Measurements from ENCODE around the gene KANK4. TPM values are rescaled to one million over a fixed set of nuclear protein-coding genes. Genes with fewer than 3 reads are reported as not detected.

Gene KANK4
- total and polyA plus RNA-seq, 12 donors: 0.12 to 1.1 (median 0.26) TPM; not detected in 2

DNA sequence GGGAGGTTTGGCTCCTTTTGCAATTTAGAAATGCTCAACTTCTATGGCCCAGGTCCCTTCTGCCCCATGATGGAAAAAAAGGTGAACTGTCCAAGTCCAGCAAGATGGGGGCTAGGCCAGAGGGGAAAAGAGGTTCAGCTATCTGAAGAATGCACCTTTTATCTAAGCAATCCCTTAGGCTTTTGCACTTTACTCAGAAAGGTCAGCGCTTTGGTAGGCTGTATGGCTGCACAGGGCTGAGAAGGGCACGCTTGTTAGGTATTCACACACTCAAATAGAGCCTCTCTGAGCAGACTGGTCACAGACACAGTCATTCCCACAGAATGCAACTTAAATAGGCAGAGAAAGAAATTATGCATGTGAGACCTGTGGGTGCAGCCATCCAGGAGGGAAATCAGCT lies 31.0 kb downstream of the KANK4 start:
- DNase-seq: no peak
- WGBS, 4 donors: 89 to 100% (median 94%) methylated on average over 2 of the region's 2 CpGs
- Histone ChIP-seq H3K27me3 (no peaks in the 10 kb centered on the region), H3K36me3 (replicated peaks in 1 of 2) (no peaks in the 10 kb centered on the region), H3K9me3 (replicated peaks in 1 of 3) (no peaks in the 10 kb centered on the region), H3K27ac (no peak overlapping the region), H3K4me1 (replicated peaks in 1 of 2) (no peaks in the 10 kb centered on the region), H3K4me3 (no peak overlapping the region)
- intact Hi-C loops (cut with DNase I): no loop called here
- no peak for TF ChIP-seq POLR2A (IDR thresholded peaks at IDR 0.05)
- TF ChIP-seq, protein P1, sequence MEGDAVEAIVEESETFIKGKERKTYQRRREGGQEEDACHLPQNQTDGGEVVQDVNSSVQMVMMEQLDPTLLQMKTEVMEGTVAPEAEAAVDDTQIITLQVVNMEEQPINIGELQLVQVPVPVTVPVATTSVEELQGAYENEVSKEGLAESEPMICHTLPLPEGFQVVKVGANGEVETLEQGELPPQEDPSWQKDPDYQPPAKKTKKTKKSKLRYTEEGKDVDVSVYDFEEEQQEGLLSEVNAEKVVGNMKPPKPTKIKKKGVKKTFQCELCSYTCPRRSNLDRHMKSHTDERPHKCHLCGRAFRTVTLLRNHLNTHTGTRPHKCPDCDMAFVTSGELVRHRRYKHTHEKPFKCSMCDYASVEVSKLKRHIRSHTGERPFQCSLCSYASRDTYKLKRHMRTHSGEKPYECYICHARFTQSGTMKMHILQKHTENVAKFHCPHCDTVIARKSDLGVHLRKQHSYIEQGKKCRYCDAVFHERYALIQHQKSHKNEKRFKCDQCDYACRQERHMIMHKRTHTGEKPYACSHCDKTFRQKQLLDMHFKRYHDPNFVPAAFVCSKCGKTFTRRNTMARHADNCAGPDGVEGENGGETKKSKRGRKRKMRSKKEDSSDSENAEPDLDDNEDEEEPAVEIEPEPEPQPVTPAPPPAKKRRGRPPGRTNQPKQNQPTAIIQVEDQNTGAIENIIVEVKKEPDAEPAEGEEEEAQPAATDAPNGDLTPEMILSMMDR (IDR thresholded peaks at IDR 0.05): no peak

DNA sequence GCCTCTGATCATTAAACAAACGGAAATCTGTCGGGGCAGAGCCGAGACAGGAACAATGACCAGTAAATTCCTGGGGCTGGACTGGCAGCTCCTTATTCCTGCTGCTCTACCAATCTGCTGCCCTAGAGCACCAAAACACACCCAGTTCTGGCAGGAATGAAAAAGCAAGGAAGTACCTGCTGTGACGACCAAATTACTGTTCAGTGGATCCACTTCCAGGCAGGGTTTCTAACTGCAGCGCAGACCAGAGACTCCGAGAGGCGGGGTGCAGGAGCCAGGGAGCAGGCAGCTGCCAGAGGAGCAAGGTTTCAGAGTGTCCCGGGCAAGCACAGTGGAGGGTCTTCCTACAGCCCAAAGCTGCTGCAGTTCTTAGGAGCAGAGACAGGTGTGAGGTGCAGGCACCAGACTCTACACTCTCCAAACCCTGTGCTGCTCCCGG lies 32.4 kb downstream of the KANK4 start:
- no peak overlapping the region for H3K4me3 ChIP-seq
- WGBS, 4 donors: 23 to 45% (median 29%) methylated on average over 5 to 9 of the region's 9 CpGs

DNA sequence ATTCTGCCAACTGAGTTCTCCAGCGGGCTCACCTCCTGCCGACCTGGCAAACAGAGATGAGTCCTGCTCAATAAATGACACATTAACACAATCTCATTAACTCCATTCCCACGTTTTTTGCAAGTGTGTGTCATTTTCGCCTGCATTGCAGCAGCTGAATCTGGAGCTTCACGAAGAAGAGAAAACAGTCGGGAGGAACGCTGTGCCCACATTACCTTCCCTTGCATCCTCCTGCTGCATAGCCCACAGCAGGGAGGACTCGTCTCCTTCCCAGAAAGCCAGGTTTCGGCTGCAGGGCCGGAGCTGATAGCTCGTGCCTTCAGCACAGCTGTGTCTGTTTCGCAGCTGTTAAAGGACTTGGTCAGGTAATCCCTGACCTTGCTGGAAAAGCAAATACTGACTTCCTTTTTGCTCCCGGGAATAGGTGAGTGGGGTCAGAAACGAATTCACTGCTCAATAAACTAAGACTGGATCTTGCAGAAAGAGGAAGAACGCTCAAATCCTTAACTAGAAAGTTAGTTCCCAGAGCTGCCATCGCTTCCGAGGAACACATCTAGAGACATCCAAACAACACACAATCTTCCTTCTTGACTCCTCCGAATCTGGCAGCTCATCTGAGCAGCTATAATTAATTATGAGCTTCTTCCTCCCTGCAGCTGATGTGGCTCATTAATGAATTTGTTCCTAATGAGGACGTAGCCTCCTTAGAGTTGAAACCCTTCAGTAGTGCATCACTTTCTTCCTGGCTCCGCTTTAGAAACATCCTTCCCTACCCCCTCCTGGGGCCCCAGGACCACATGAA lies 33.0 kb downstream of the KANK4 start:
- intact Hi-C loops (cut with DNase I): no loop called here
- Histone ChIP-seq H3K9me3 (replicated peaks in 1 of 3) (no peaks in the 10 kb centered on the region), H3K4me1 (replicated peaks in 1 of 2) (no peaks in the 10 kb centered on the region), H3K27ac (no peak overlapping the region), H3K27me3 (no peaks in the 10 kb centered on the region), H3K4me3 (no peak overlapping the region), H3K36me3 (replicated peaks in 1 of 2) (no peaks in the 10 kb centered on the region)
- 25 to 42% (median 35%) methylated on average over 20 of the region's 20 CpGs for WGBS, 4 donors
- TF ChIP-seq, protein P1 (IDR thresholded peaks at IDR 0.05): no peak
- TF ChIP-seq POLR2A (IDR thresholded peaks at IDR 0.05): no peak
- no peak for DNase-seq

More for the DNA sequence above, 32.4 kb downstream of the KANK4 start:
- Histone ChIP-seq H3K27me3 (no peaks in the 10 kb centered on the region), H3K4me1 (replicated peaks in 1 of 2) (no peaks in the 10 kb centered on the region), H3K36me3 (replicated peaks in 1 of 2) (no peaks in the 10 kb centered on the region), H3K27ac (no peak overlapping the region), H3K9me3 (replicated peaks in 1 of 3) (no peaks in the 10 kb centered on the region)
- no peak for DNase-seq
- intact Hi-C loops (cut with DNase I): no loop called here
- TF ChIP-seq POLR2A (IDR thresholded peaks at IDR 0.05): no peak
- TF ChIP-seq, protein P1 (IDR thresholded peaks at IDR 0.05): no peak

DNA sequence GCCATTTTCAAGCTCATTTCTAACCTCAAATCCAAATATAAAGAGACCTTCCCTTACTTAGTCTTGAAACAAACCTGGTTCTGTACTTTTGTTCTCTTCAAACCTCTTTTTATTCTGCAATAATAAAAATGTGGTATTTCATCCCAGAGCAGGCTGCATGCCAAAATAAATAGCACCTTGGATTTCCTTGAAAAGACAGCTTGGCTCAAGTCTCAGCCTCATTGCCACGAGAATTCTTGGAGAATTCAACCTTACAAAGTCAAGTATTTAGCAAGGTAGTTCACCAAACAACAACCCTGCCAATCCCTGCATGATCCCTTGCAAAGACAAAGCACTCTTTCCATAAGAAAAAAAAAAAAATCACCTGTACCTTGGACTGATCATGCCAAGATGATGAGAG lies 33.8 kb downstream of the KANK4 start:
- intact Hi-C loops (cut with DNase I): no loop called here
- WGBS, 4 donors: 9 to 29% (median 15%) methylated on average over 1 of the region's 1 CpG
- TF ChIP-seq, protein P1 (IDR thresholded peaks at IDR 0.05): no peak
- no peak for TF ChIP-seq POLR2A (IDR thresholded peaks at IDR 0.05)
- H3K36me3 ChIP-seq (replicated peaks in 1 of 2): no peaks in the 10 kb centered on the region
- no peak for DNase-seq
- H3K9me3 ChIP-seq (replicated peaks in 1 of 3): no peaks in the 10 kb centered on the region
- no peak overlapping the region for H3K4me3 ChIP-seq
- no peak overlapping the region for H3K27ac ChIP-seq
- H3K27me3 ChIP-seq: no peaks in the 10 kb centered on the region
- H3K4me1 ChIP-seq (replicated peaks in 1 of 2): no peaks in the 10 kb centered on the region

All from adrenal gland (tissue), 12 donors.